Sigmoid colon (tissue), 7 donors: ENCODE results near the gene KCNK18. TPM values are rescaled to one million over a fixed set of nuclear protein-coding genes. Genes with fewer than 3 reads are reported as not detected.

ENCODE experiments used
- DNase-seq: peaks from one replicate; pipeline ENCODE4 v3.0.0-alpha.2; 2019
- H3K27ac ChIP-seq, 4 donors: fragments of 200-600 bp; sonication (generic); one replicate each; pipeline ENCODE4 v1.5.1; 2016 to 2019; ENCODE audit warnings: mild to moderate bottlenecking in 1 of 4
- H3K27me3 ChIP-seq, 3 donors: fragments of 200-600 bp; sonication (generic); one replicate each; pipeline ENCODE4 v1.5.1; 2019; ENCODE audit warnings: mild to moderate bottlenecking in 1 of 3
- H3K36me3 ChIP-seq, 4 donors: fragments of 200-600 bp; sonication (generic); one replicate each; pipeline ENCODE4 v1.5.1; 2016 to 2019
- H3K4me1 ChIP-seq, 4 donors: fragments of 200-600 bp; sonication (generic); one replicate each; pipeline ENCODE4 v1.5.1; 2017 to 2019
- H3K4me3 ChIP-seq, 4 donors: fragments of 200-600 bp; sonication (generic); one replicate each; pipeline ENCODE4 v1.5.1; 2017 to 2019; ENCODE audit warnings: mild to moderate bottlenecking in 2 of 4, moderate library complexity in 1 of 4
- H3K9me3 ChIP-seq, 4 donors: fragments of 200-600 bp in 3 of 4; sonication (generic) in 3 of 4; one replicate each; pipeline versions ENCODE4 v1.5.1 to v1.6.1; 2013 to 2019
- EP300 ChIP-seq, 4 donors: sonication (generic); formaldehyde crosslinking; IDR thresholded peaks; one replicate each; pipeline ENCODE4 v1.6.1; 2017; ENCODE audit warnings: antibody characterized with exemption in 4 of 4
- POLR2A ChIP-seq, 2 donors: fragments of 450-650 bp; IDR thresholded peaks; one replicate each; pipeline ENCODE4 v1.6.1; 2016; ENCODE audit warnings: antibody characterized with exemption in 2 of 2, mild to moderate bottlenecking in 2 of 2, moderate library complexity in 2 of 2
- POLR2AphosphoS5 ChIP-seq, 4 donors: sonication (generic); formaldehyde crosslinking; IDR thresholded peaks; one replicate each; pipeline ENCODE4 v1.6.1; 2017; ENCODE audit warnings: antibody characterized with exemption in 4 of 4
- WGBS, 2 donors: extraction: QIAGEN DNeasy Blood & Tissue Kit; methylation state at CpG; one replicate each; pipeline ENCODE4 v1.1.7; 2013; 5-methylcytosine and 5-hydroxymethylcytosine counted together
- intact Hi-C: fragments of 100-400 bp; cut with DNase I; formaldehyde crosslinking; loops from one replicate; pipeline ENCODE4 v1.15.1; 2023
- polyA plus RNA-seq, 3 donors: library from polyadenylated mRNA; stranded (reverse); fragments of 200-250 nt; gene quantifications; one replicate each; pipeline ENCODE4 v1.2.3, GENCODE V29; 2013
- total RNA-seq, 4 donors: library from RNA; depleted of rRNA; stranded (reverse); fragments of >200 nt; gene quantifications; one replicate each; pipeline ENCODE4 v1.1.0, GENCODE V29; 2016
- TF ChIP-seq, protein P1 (sequence below), 4 experiments: fragments of 450-650 bp in 3 of 4; fragments of 200-600 bp in 1 of 4; IDR thresholded peaks; one replicate each; pipeline ENCODE4 v1.5.1; 2016 to 2019; ENCODE audit warnings: antibody characterized with exemption in 4 of 4, mild to moderate bottlenecking in 3 of 4, moderate library complexity in 2 of 4
- donor health status: healthy with polysubstance abuse.
- donor health status: Bipolar disorder and iron deficiency.
- donor health status: healthy.

The KCNK18 gene
- total and polyA plus RNA-seq, 7 donors = not detected

- DNase-seq = no peak
- Histone ChIP-seq H3K9me3 (no peaks in the 10 kb centered on the region), H3K4me1 (no peaks in the 10 kb centered on the region), H3K27me3 (peaks cover 0 to 7% (median 0%) of the 10 kb centered on the region in 3 donors), H3K4me3 (no peak overlapping the region), H3K36me3 (no peaks in the 10 kb centered on the region), H3K27ac (no peak overlapping the region)
- TF ChIP-seq POLR2A (IDR thresholded peaks at IDR 0.05) (no peak), POLR2AphosphoS5 (IDR thresholded peaks at IDR 0.05) (no peak), EP300 (IDR thresholded peaks at IDR 0.05) (no peak)
- TF ChIP-seq, protein P1, sequence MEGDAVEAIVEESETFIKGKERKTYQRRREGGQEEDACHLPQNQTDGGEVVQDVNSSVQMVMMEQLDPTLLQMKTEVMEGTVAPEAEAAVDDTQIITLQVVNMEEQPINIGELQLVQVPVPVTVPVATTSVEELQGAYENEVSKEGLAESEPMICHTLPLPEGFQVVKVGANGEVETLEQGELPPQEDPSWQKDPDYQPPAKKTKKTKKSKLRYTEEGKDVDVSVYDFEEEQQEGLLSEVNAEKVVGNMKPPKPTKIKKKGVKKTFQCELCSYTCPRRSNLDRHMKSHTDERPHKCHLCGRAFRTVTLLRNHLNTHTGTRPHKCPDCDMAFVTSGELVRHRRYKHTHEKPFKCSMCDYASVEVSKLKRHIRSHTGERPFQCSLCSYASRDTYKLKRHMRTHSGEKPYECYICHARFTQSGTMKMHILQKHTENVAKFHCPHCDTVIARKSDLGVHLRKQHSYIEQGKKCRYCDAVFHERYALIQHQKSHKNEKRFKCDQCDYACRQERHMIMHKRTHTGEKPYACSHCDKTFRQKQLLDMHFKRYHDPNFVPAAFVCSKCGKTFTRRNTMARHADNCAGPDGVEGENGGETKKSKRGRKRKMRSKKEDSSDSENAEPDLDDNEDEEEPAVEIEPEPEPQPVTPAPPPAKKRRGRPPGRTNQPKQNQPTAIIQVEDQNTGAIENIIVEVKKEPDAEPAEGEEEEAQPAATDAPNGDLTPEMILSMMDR (IDR thresholded peaks at IDR 0.05) = no peak
- intact Hi-C loops = no loop called here
- 43 to 64% methylated on average over 10 of the region's 10 CpGs for WGBS, 2 donors
Observed at GRCh38 chr10:117248750-117249465, 51.6 kb downstream of the KCNK18 start.

DNA sequence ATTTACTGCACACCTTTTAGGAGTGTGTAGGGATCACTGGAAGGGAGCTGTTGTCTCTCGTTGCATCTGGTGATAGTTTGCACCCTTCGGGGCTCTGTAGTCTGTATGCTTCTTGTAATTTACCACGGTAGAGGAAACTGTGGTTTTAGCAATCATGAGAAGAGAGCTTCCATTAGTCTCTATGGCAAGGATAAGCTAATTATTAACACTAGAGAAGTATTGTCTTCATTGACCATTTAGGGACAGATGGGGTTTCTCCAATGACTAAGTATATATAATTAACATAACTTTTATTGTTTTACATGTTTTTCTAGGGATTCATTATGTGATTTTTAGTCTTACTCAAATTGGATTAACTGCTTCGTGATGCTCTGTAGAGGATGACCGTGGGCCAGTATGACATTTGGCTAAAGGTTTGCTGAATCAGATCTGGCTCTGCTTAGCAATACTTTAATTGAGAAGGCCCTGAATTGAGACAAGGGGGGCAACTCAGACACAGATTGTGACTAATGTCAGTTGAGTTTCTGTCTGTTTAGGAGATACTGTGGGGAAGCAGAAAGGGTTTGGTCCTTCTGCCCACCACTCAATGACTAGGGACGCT is 52.3 kb downstream of the KCNK18 start:
- Histone ChIP-seq H3K36me3 (no peaks in the 10 kb centered on the region), H3K9me3 (no peaks in the 10 kb centered on the region), H3K27me3 (peaks cover 0 to 7% (median 0%) of the 10 kb centered on the region in 3 donors), H3K27ac (no peak overlapping the region), H3K4me3 (no peak overlapping the region), H3K4me1 (no peaks in the 10 kb centered on the region)
- no peak for DNase-seq
- intact Hi-C loops = no loop called here
- TF ChIP-seq EP300 (IDR thresholded peaks at IDR 0.05) (no peak), POLR2AphosphoS5 (IDR thresholded peaks at IDR 0.05) (no peak), POLR2A (IDR thresholded peaks at IDR 0.05) (no peak)
- TF ChIP-seq, protein P1 (IDR thresholded peaks at IDR 0.05) = no peak
- 59 to 71% methylated on average over 6 of the region's 6 CpGs for WGBS, 2 donors

- Histone ChIP-seq H3K9me3 (no peaks in the 10 kb centered on the region), H3K4me3 (no peak overlapping the region), H3K4me1 (no peaks in the 10 kb centered on the region), H3K27ac (no peak overlapping the region), H3K36me3 (no peaks in the 10 kb centered on the region), H3K27me3 (peaks cover 0 to 7% (median 0%) of the 10 kb centered on the region in 3 donors)
- DNase-seq = no peak
- intact Hi-C loops = no loop called here
- no peak for TF ChIP-seq EP300 (IDR thresholded peaks at IDR 0.05)
- TF ChIP-seq, protein P1 (IDR thresholded peaks at IDR 0.05) = no peak
- no peak for TF ChIP-seq POLR2AphosphoS5 (IDR thresholded peaks at IDR 0.05)
- TF ChIP-seq POLR2A (IDR thresholded peaks at IDR 0.05) = no peak
- WGBS, 2 donors = 55 to 71% methylated on average over 7 of the region's 7 CpGs
Observed at GRCh38 chr10:117250411-117250810, 53.1 kb downstream of the KCNK18 start.

- peaks cover 0 to 7% (median 0%) of the 10 kb centered on the region in 3 donors for H3K27me3 ChIP-seq
- no peak overlapping the region for H3K4me3 ChIP-seq
- no peaks in the 10 kb centered on the region for H3K4me1 ChIP-seq
- intact Hi-C loops = no loop called here
- no peak overlapping the region for H3K27ac ChIP-seq
- no peak for DNase-seq
- no peak for TF ChIP-seq POLR2A (IDR thresholded peaks at IDR 0.05)
- TF ChIP-seq, protein P1 (IDR thresholded peaks at IDR 0.05) = no peak
- no peak for TF ChIP-seq POLR2AphosphoS5 (IDR thresholded peaks at IDR 0.05)
- no peak for TF ChIP-seq EP300 (IDR thresholded peaks at IDR 0.05)
- WGBS, 2 donors = 77 to 81% methylated on average over 9 of the region's 9 CpGs
- no peaks in the 10 kb centered on the region for H3K36me3 ChIP-seq
- H3K9me3 ChIP-seq = no peaks in the 10 kb centered on the region
Observed at GRCh38 chr10:117253908-117254307, 56.6 kb downstream of the KCNK18 start.
